Muscle of leg (tissue), 11 donors: ENCODE results near the gene PLCE1. TPM values are rescaled to one million over a fixed set of nuclear protein-coding genes. Genes with fewer than 3 reads are reported as not detected.
A peak's percentile ranks its signal among the peaks of the same experiment; 100 is the strongest.

Experiments
- DNase-seq: peaks from one replicate; pipeline ENCODE4 v3.0.0; 2013
- H3K27ac ChIP-seq: one replicate; pipeline ENCODE4 v1.5.1; 2013; ENCODE audit warnings: mild to moderate bottlenecking, low read length, control low read depth
- H3K27me3 ChIP-seq: one replicate; pipeline ENCODE4 v1.6.1; 2013; ENCODE audit warnings: low read length; ENCODE audit not compliant: control insufficient read depth, insufficient read depth
- H3K36me3 ChIP-seq: one replicate; pipeline ENCODE4 v1.6.1; 2013; ENCODE audit warnings: low read length; ENCODE audit not compliant: control insufficient read depth, insufficient read depth
- H3K4me1 ChIP-seq: one replicate; pipeline ENCODE4 v1.6.1; 2013; ENCODE audit warnings: low read length; ENCODE audit not compliant: control insufficient read depth, insufficient read depth
- H3K4me3 ChIP-seq: one replicate; pipeline ENCODE4 v1.5.1; 2013; ENCODE audit warnings: low read length, control low read depth
- H3K9me3 ChIP-seq: replicated peaks from 2 replicates; pipeline ENCODE4 v1.6.1; 2013; ENCODE audit warnings: low read depth, low read length; ENCODE audit not compliant: control insufficient read depth
- WGBS: methylation state at CpG from one replicate; pipeline ENCODE4 v1.1.5; 2013; ENCODE audit warnings: missing lambda C conversion rate; ENCODE audit not compliant: insufficient coverage; 5-methylcytosine and 5-hydroxymethylcytosine counted together
- polyA plus RNA-seq, 8 donors: library from polyadenylated mRNA; unstranded; fragments of 120-200 nt; gene quantifications; one replicate each; pipeline versions ENCODE4 v1.2.1 to v1.2.3, GENCODE V29; 2013; ENCODE audit warnings: inconsistent platforms in 1 of 8, low replicate concordance in 1 of 8; ENCODE audit not compliant: insufficient read length in 8 of 8, insufficient read depth in 1 of 8
- total RNA-seq: library from RNA; stranded (reverse); fragments of 120-200 nt; gene quantifications from one replicate; pipeline ENCODE4 v1.2.4, GENCODE V29; 2013

Gene PLCE1
- total and polyA plus RNA-seq, 9 donors: 31.4 to 46.3 (median 36.0) TPM

DNA sequence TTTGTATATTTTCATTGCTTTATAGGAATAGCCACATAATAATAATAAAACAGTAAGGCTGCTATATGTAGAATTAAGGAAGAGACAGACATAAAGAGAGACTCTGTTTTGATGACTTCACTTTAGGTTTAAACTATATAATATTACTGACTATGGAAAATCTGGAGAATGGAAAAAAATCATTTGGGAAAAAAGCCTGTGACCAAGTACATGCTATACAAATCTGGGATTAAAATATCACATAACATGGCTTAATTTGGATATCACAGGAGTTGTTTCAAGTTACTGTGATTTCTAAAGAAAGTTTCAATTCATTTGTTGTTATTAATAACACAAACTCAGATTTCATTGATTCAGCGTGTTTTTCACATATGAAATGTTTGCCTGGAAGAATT lies 7.7 kb downstream of the PLCE1 start:
- Histone ChIP-seq H3K27ac (peak overlapping the region; percentile 86), H3K4me1 (peaks cover 35% of the 10 kb centered on the region), H3K36me3 (peaks cover 4% of the 10 kb centered on the region), H3K4me3 (no peak overlapping the region), H3K27me3 (no peaks in the 10 kb centered on the region), H3K9me3 (no peaks in the 10 kb centered on the region)
- no CpG with 5 or more reads among the region's 1 CpG for WGBS
- DNase-seq: peak; percentile 59

GRCh38 chr10:94002156-94002555 lies 8.4 kb downstream of the PLCE1 start:
- Histone ChIP-seq H3K27me3 (no peaks in the 10 kb centered on the region), H3K36me3 (peaks cover 3% of the 10 kb centered on the region), H3K27ac (peak overlapping the region; percentile 86), H3K4me1 (peaks cover 39% of the 10 kb centered on the region), H3K4me3 (no peak overlapping the region), H3K9me3 (no peaks in the 10 kb centered on the region)
- WGBS: no CpG with 5 or more reads among the region's 3 CpGs
- peak; percentile 91 for DNase-seq

DNA sequence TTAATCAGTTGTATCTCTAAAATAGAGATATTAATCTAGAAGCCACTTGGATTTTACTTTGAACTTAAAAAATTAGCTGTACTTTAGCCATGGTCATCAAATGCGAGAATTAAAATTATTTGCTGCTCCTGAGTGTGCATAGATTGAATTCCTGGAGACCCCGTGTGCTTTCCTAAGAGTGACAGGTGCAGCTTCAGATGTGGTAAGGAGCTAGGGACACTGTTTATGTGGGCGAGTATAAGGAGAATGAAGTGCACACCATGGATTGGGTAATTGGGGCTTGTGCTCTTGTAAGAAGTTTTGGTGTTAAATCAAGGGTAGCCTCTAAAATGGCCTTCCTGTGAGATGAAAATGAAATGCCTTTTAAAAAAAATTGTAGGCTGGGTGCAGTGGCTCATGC lies 9.8 kb downstream of the PLCE1 start:
- Histone ChIP-seq H3K9me3 (no peaks in the 10 kb centered on the region), H3K4me3 (no peak overlapping the region), H3K27me3 (no peaks in the 10 kb centered on the region), H3K4me1 (peaks cover 37% of the 10 kb centered on the region), H3K27ac (peak overlapping the region; percentile 86), H3K36me3 (peaks cover 4% of the 10 kb centered on the region)
- peak; percentile 38 for DNase-seq
- WGBS: 84% methylated on average over 3 of the region's 3 CpGs

GRCh38 chr10:94005050-94005449 lies 11.3 kb downstream of the PLCE1 start:
- Histone ChIP-seq H3K4me1 (peaks cover 27% of the 10 kb centered on the region), H3K27me3 (no peaks in the 10 kb centered on the region), H3K27ac (no peak overlapping the region), H3K36me3 (peaks cover 17% of the 10 kb centered on the region), H3K9me3 (peaks cover under 1% of the 10 kb centered on the region), H3K4me3 (no peak overlapping the region)
- DNase-seq: no peak
- no CpG with 5 or more reads among the region's 2 CpGs for WGBS

- peak overlapping the region; percentile 77 for H3K27ac ChIP-seq
- peaks cover 2% of the 10 kb centered on the region for H3K9me3 ChIP-seq
- 6% methylated on average over 2 of the region's 4 CpGs for WGBS
- no peak overlapping the region for H3K4me3 ChIP-seq
- H3K4me1 ChIP-seq: peaks cover 16% of the 10 kb centered on the region
- no peaks in the 10 kb centered on the region for H3K27me3 ChIP-seq
- peak; percentile 80 for DNase-seq
- peaks cover 19% of the 10 kb centered on the region for H3K36me3 ChIP-seq
Measured at GRCh38 chr10:94006591-94007550, 13.1 kb downstream of the PLCE1 start.

GRCh38 chr10:94008526-94008925 lies 14.8 kb downstream of the PLCE1 start:
- Histone ChIP-seq H3K4me3 (no peak overlapping the region), H3K27me3 (no peaks in the 10 kb centered on the region), H3K36me3 (peaks cover 19% of the 10 kb centered on the region), H3K9me3 (peaks cover 2% of the 10 kb centered on the region), H3K27ac (no peak overlapping the region), H3K4me1 (peaks cover 20% of the 10 kb centered on the region)
- no CpG with 5 or more reads among the region's 2 CpGs for WGBS
- no peak for DNase-seq

- Histone ChIP-seq H3K27ac (no peak overlapping the region), H3K4me1 (peaks cover 18% of the 10 kb centered on the region), H3K36me3 (peaks cover 19% of the 10 kb centered on the region), H3K4me3 (no peak overlapping the region), H3K9me3 (peaks cover 2% of the 10 kb centered on the region), H3K27me3 (no peaks in the 10 kb centered on the region)
- WGBS: 86% methylated on average over 1 of the region's 2 CpGs
- DNase-seq: no peak
Measured at GRCh38 chr10:94010116-94010515, 16.4 kb downstream of the PLCE1 start.

DNA sequence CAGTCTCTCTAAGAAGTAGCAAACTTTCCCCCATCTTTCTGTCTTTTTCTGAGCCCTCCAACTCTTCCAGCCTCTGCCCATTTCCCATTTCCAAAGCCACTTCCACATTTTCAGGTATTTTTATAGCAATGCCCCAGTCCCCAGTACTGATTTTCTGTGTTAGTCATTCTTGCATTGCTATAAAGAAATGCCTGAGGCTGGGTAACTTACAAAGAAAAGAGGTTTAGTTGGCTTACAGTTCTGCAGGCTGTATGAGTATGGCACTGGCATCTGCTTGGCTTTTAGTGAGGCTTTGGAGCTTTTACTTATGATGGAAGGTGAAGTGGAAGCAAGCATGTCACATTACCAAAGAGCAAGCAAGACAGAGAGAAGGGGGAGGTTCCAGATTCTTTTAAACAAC lies 17.2 kb downstream of the PLCE1 start:
- Histone ChIP-seq H3K27me3 (no peaks in the 10 kb centered on the region), H3K4me1 (peaks cover 18% of the 10 kb centered on the region), H3K27ac (no peak overlapping the region)

DNA sequence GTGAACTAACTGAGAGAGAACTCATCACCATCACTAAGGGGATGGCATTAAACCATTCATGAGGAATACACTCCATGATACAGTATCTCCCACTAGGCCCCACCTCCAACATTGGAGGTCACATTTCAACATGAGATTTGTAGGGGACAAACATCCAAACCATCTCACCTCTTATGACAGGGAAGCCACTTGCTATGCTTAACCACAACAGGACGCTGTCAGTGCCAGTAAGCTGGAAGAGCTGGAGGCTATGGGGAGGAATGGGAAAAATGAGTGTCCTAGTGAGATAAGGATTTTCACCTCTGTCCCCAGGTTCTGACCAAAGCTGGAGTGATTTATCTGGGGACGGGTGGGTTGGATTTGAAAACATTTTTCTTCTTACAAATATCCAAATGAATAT lies 17.6 kb downstream of the PLCE1 start:
- Histone ChIP-seq H3K4me3 (no peak overlapping the region), H3K36me3 (peaks cover 16% of the 10 kb centered on the region), H3K27me3 (no peaks in the 10 kb centered on the region), H3K27ac (no peak overlapping the region), H3K4me1 (peaks cover 18% of the 10 kb centered on the region), H3K9me3 (peaks cover 2% of the 10 kb centered on the region)
- no CpG with 5 or more reads among the region's 2 CpGs for WGBS
- DNase-seq: no peak

More for the DNA sequence above, 17.2 kb downstream of the PLCE1 start:
- Histone ChIP-seq H3K4me3 (no peak overlapping the region), H3K9me3 (peaks cover 2% of the 10 kb centered on the region), H3K36me3 (peaks cover 16% of the 10 kb centered on the region)
- DNase-seq: no peak

GRCh38 chr10:94012834-94013233 lies 19.1 kb downstream of the PLCE1 start:
- no peaks in the 10 kb centered on the region for H3K27me3 ChIP-seq
- H3K4me3 ChIP-seq: no peak overlapping the region
- peaks cover 16% of the 10 kb centered on the region for H3K36me3 ChIP-seq
- 100% methylated on average over 1 of the region's 1 CpG for WGBS
- peaks cover 14% of the 10 kb centered on the region for H3K4me1 ChIP-seq
- H3K27ac ChIP-seq: no peak overlapping the region
- no peak for DNase-seq
- H3K9me3 ChIP-seq: peaks cover 2% of the 10 kb centered on the region
